GM12892 (cell line): ENCODE measurements around the gene ILF3.

ENCODE experiments used
- POLR2AphosphoS5 ChIP-seq: IDR thresholded peaks from 2 replicates; pipeline ENCODE4 v1.6.1; 2011; ENCODE audit warnings: low read depth, low read length, control low read depth
- TAF1 ChIP-seq: IDR thresholded peaks from 2 replicates; pipeline ENCODE4 v1.6.1; 2011; ENCODE audit warnings: low read depth, mild to moderate bottlenecking, control low read depth, low read length, borderline replicate concordance

DNA sequence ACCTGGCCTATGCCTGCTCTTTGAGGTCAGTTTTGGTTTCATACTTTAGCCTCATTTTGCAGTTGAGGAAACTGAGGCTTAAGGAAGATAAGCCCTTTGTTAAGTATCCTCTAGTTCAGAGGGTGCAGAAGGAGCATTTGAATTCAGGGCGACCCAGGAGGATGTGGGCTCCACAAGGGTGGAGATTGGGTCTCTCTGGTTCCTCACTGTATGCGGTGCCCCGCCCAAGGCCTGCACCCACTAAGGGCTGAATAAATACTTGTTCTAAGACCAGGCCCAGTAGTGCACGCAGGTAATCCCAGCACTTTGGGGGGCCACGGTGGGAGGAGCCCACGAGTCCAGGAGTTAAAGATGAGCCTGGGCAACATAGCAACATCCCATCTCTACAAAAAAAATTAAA lies 29.6 kb upstream of the ILF3 start:
- TF ChIP-seq POLR2AphosphoS5 (no peak), TAF1 (no peak)
